NCI-H748 (cell line): ENCODE results near the gene TRIP10.

Experiments used
- DNase-seq: peaks from one replicate; lab custom pipeline; 2025; ENCODE audit not compliant: unreplicated experiment; lab: John Stamatoyannopoulos, UW

TRIP10 gene

GRCh38 chr19:6725513-6726231 lies 13.8 kb upstream of the TRIP10 start:
- DNase-seq: no peak

- DNase-seq: no peak
Observed at GRCh38 chr19:6728346-6728745, 11.1 kb upstream of the TRIP10 start.

GRCh38 chr19:6729573-6730152 lies 9.8 kb upstream of the TRIP10 start:
- no peak for DNase-seq

GRCh38 chr19:6730153-6730804 lies 9.2 kb upstream of the TRIP10 start:
- peak; percentile 48 for DNase-seq

GRCh38 chr19:6730941-6731670 lies 8.4 kb upstream of the TRIP10 start:
- no peak for DNase-seq

GRCh38 chr19:6731822-6732221 lies 7.7 kb upstream of the TRIP10 start:
- DNase-seq: no peak

- DNase-seq: no peak
Observed at GRCh38 chr19:6732803-6733337, 6.6 kb upstream of the TRIP10 start.

- DNase-seq: peak; percentile 1
Observed at GRCh38 chr19:6733338-6734095, 6.0 kb upstream of the TRIP10 start.

GRCh38 chr19:6734096-6734696 lies 5.3 kb upstream of the TRIP10 start:
- no peak for DNase-seq

GRCh38 chr19:6735181-6735911 lies 4.1 kb upstream of the TRIP10 start:
- DNase-seq: no peak

- DNase-seq: peak; percentile 66
Observed at GRCh38 chr19:6736169-6736916, 3.1 kb upstream of the TRIP10 start.

- no peak for DNase-seq
Observed at GRCh38 chr19:6736917-6737283, 2.6 kb upstream of the TRIP10 start.

GRCh38 chr19:6737284-6737872 lies 2.1 kb upstream of the TRIP10 start, which contains the start of gene GPR108:
Gene GPR108 (minus strand): TSS chr19:6737580. CDS start chr19:6737576, 4 bp downstream.
- peak; percentile 99 for DNase-seq

- peak; percentile 69 for DNase-seq
Observed at GRCh38 chr19:6737873-6738786, 1.4 kb upstream of the TRIP10 start.

GRCh38 chr19:6738787-6739389 lies 592 bp upstream of the TRIP10 start:
- DNase-seq: peak; percentile 22

- DNase-seq: peak; percentile 34
Observed at GRCh38 chr19:6739883-6740588, 556 bp downstream of the TRIP10 start.
